Body of pancreas (tissue), 4 donors: Measurements from ENCODE around the gene L3MBTL2. TPM values are rescaled to one million over a fixed set of nuclear protein-coding genes. Genes with fewer than 3 reads are reported as not detected.

Experiments used
- ATAC-seq: fragments of 150-250 bp; one replicate; pipeline ENCODE4 v1.9.1; 2016
- DNase-seq, 4 donors: peaks; one replicate each; pipeline ENCODE4 v3.0.0-alpha.2; 2019
- H3K27ac ChIP-seq, 4 donors: fragments of 200-600 bp; sonication (generic); 1 replicate in 3 of 4; 2 replicates in 1 of 4; pipeline versions ENCODE4 v1.5.1 to v1.6.1; 2016 to 2019; ENCODE audit warnings: mild to moderate bottlenecking in 1 of 4, mixed read lengths in 1 of 4, moderate library complexity in 1 of 4
- H3K27me3 ChIP-seq, 2 donors: fragments of 200-600 bp; sonication (generic); one replicate each; pipeline ENCODE4 v1.6.0; 2016; ENCODE audit warnings: mild to moderate bottlenecking in 1 of 2
- H3K36me3 ChIP-seq, 2 donors: fragments of 200-600 bp; sonication (generic); replicated peaks in 1 of 2; 2 replicates each; pipeline ENCODE4 v1.5.1; 2016; ENCODE audit warnings: low read depth in 2 of 2; ENCODE audit not compliant: insufficient read depth in 1 of 2
- H3K4me1 ChIP-seq: fragments of 200-600 bp; sonication (generic); one replicate; pipeline ENCODE4 v1.6.0; 2016
- H3K4me3 ChIP-seq, 2 donors: fragments of 200-600 bp; sonication (generic); 1 replicate in 1 of 2; 2 replicates in 1 of 2; pipeline ENCODE4 v1.5.1; 2016 to 2019
- H3K9me3 ChIP-seq, 3 donors: fragments of 200-600 bp; sonication (generic); 1 replicate in 2 of 3; 2 replicates in 1 of 3; pipeline ENCODE4 v1.5.1; 2016
- CTCF ChIP-seq, 7 experiments: fragments of 450-650 bp in 4 of 7; fragments of 200-600 bp in 3 of 7; sonication (generic) in 3 of 7; IDR thresholded peaks; one replicate each; pipeline ENCODE4 v1.5.1; 2016 to 2019; ENCODE audit warnings: antibody characterized with exemption in 7 of 7
- POLR2A ChIP-seq, 3 donors: fragments of 450-650 bp; IDR thresholded peaks; one replicate each; pipeline ENCODE4 v1.6.1; 2016; ENCODE audit warnings: antibody characterized with exemption in 3 of 3, mild to moderate bottlenecking in 2 of 3
- WGBS, 2 donors: methylation state at CpG; one replicate each; pipeline ENCODE4 v1.1.5; 2017; 5-methylcytosine and 5-hydroxymethylcytosine counted together
- intact Hi-C: fragments of 100-400 bp; cut with DNase I; formaldehyde crosslinking; loops from one replicate; pipeline ENCODE4 v1.15.1; 2023
- total RNA-seq, 2 donors: library from RNA; depleted of rRNA; stranded (reverse); fragments of >200 nt; gene quantifications; one replicate each; pipeline ENCODE4 v1.1.0, GENCODE V29; 2016

The L3MBTL2 gene
- total RNA-seq, 2 donors from 2014 or later: 5.7 to 21.1 TPM

GRCh38 chr22:41234815-41235695, 29.9 kb downstream of the L3MBTL2 start:
- WGBS, 2 donors: 74 to 85% methylated on average over 14 to 17 of the region's 19 CpGs
- TF ChIP-seq CTCF (IDR thresholded peaks at IDR 0.05) (no peak), POLR2A (IDR thresholded peaks at IDR 0.05) (no peak)
- DNase-seq (no peak), ATAC-seq (no peak)
- Histone ChIP-seq H3K36me3 (no peaks in the 10 kb centered on the region), H3K4me3 (no peak overlapping the region), H3K4me1 (peaks cover 21% of the 10 kb centered on the region), H3K9me3 (no peaks in the 10 kb centered on the region), H3K27ac (no peak overlapping the region), H3K27me3 (no peaks in the 10 kb centered on the region)
- intact Hi-C loops: loop anchor here (10.0 kb wide), 1 partner anchor 310 kb away; no protein-coding TSS in a partner anchor

- H3K27me3 ChIP-seq: no peaks in the 10 kb centered on the region
- H3K4me1 ChIP-seq: peaks cover 21% of the 10 kb centered on the region
- DNase-seq (no peak), ATAC-seq (peak; percentile 9)
- no peak overlapping the region for H3K4me3 ChIP-seq
- H3K9me3 ChIP-seq: no peaks in the 10 kb centered on the region
- TF ChIP-seq POLR2A (IDR thresholded peaks at IDR 0.05) (no peak), CTCF (IDR thresholded peaks at IDR 0.05) (no peak)
- peak overlapping the region in 3 of 4 donors; percentile 33 to 60 (median 59) for H3K27ac ChIP-seq
- H3K36me3 ChIP-seq: no peaks in the 10 kb centered on the region
- intact Hi-C loops: loop anchor here (10.0 kb wide), 1 partner anchor 312 kb away; no protein-coding TSS in a partner anchor
- WGBS, 2 donors: 39% methylated on average over 32 of the region's 33 CpGs; no CpG with 5 or more reads in 1 of the 2 donors
Measured at GRCh38 chr22:41237036-41237706, 32.1 kb downstream of the L3MBTL2 start.

- ATAC-seq: peak; percentile 91
- WGBS, 2 donors: 23% methylated on average over 91 of the region's 97 CpGs; no CpG with 5 or more reads in 1 of the 2 donors
Measured at GRCh38 chr22:41237707-41238569, 32.8 kb downstream of the L3MBTL2 start.

More at GRCh38 chr22:41237707-41238569, 32.8 kb downstream of the L3MBTL2 start:
- intact Hi-C loops: loop anchor here (10.0 kb wide), 1 partner anchor 313 kb away; no protein-coding TSS in a partner anchor
- H3K4me1 ChIP-seq: peaks cover 21% of the 10 kb centered on the region
- no peaks in the 10 kb centered on the region for H3K36me3 ChIP-seq
- H3K27ac ChIP-seq: peak overlapping the region in 3 of 4 donors; percentile 33 to 60 (median 59)
- peak; percentile 83 to 88 (median 86) for DNase-seq
- peak; percentile 62 to 86 (median 78) for TF ChIP-seq CTCF (IDR thresholded peaks at IDR 0.05)
- TF ChIP-seq POLR2A (IDR thresholded peaks at IDR 0.05): peak in 2 of 3 donors; percentile 40 to 41
- no peak overlapping the region for H3K4me3 ChIP-seq
- no peaks in the 10 kb centered on the region for H3K27me3 ChIP-seq
- no peaks in the 10 kb centered on the region for H3K9me3 ChIP-seq
